HG02588 (cell line): ENCODE results near the gene FGD5.

ENCODE experiments used
- ATAC-seq: cut with Tn5 transposase; IDR thresholded peaks from one replicate; pipeline ENCODE4 v1.9.1; 2021; ENCODE audit warnings: mild to moderate bottlenecking, moderate library complexity; ENCODE audit not compliant: unreplicated experiment

FGD5 gene

GRCh38 chr3:14870783-14871060, 52.0 kb downstream of the FGD5 start:
- ATAC-seq, result no peak

DNA sequence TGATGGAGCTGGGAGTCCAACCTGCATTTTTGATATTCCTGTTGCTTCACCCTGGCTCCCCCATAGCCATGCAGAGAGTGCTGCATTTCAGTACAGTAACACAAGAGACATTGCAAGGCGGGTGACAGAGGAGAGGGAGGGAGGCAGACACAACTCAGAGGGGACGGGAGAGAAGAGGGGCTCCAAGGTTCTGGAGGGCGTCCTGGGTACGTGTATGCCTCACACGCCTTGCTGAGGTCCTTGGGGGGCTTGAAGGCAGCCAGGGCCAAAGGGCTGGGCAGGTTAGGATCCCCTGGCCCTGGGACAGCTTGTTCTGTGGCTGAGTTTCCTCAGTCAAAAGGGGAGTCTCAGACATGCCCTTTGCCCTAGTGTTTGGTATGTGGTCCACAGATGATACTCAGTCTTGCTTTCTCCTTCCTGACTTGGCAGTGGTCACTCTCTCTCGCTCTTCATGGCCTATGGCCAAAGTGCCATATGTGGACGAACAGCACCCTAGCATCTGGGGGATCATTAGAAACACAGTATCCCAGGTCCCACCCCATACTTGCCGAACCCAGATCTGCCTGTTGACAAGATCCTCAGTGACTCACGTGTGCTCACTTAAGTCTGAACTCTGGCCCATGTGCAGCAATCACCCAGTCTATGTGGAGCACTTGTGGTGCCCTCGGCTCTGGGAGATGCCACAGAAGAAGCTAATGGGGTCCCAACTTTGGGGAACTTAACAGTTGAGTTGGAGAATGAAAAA, 52.9 kb downstream of the FGD5 start:
- ATAC-seq, result no peak

DNA sequence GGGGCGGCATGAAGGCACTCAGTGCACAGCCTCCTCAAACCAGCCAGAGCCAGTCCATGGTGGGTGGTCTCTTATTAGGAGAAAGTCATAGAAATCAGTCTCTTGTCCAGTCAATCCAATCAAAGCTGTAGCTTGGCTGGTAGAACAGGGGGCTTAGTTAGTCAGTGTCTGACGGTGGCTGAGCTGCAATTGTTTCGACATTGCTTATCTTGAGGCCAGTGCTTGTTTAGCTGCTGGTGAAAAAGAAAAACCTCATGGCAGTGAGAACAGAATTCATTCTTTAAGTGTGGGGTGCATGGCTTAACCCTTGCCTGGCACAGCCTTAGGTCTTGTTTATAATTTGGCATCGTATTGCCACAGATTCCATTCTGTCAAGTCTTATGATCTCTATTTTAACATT, 53.9 kb downstream of the FGD5 start:
- ATAC-seq, result no peak

DNA sequence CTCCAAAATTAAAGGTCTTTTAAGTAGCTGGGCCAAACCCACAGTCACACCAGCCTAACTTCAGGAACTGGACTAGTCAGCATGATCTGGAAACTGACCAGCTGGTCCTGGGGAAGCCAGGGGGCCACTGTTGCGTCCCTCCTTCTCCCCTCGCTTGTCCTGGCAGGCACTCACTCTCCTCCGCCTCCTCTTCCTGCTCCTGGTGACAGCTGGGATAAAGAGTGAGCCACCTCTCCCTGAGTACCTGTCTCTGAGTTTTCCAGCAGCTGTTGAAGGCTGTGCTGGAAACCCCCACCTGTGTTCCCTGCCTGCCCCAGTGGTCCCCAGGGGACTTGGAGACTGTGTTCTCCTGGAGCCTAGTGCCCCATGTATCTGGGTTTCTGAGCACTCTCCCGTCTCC, 56.0 kb downstream of the FGD5 start:
- no peak for ATAC-seq

GRCh38 chr3:14875411-14876175, 56.8 kb downstream of the FGD5 start:
- ATAC-seq, result no peak

GRCh38 chr3:14876921-14877333, 58.2 kb downstream of the FGD5 start:
- ATAC-seq, result no peak

GRCh38 chr3:14877469-14877868, 58.7 kb downstream of the FGD5 start:
- no peak for ATAC-seq

DNA sequence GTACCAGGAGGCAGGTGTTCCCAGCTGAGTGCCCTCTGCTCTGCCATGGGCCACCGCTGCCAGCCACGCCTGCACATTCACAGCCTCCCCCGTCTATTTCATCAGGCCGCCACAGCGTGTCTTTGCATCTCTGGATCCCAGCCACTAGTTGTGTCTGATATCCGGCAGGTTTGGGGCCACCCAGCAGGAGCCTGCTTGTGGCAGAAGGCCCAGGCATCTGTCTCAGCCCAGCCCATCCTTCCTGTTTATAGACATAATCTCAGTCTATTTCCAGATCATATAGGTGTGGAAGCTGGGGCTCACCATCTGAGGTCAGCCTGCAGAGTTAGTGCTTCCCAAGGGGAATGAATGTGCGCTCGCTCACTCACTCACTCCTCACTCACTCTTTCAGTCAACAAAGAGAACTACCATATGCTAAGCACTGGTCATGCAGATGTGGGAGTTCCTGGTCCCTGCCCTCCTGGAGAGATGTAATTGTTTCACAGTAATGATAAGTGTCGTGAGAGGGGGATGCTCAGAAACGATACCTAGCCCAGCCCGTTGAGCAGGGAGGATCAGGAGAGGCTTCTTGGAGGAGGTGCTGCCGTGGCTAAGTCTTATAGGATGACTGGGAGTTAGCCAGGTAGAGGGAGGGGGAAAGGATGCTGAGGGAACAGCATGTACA, 60.6 kb downstream of the FGD5 start:
- ATAC-seq, result no peak

- ATAC-seq, result no peak
These were observed 61.8 kb downstream of the FGD5 start for GRCh38 chr3:14880447-14881106.

DNA sequence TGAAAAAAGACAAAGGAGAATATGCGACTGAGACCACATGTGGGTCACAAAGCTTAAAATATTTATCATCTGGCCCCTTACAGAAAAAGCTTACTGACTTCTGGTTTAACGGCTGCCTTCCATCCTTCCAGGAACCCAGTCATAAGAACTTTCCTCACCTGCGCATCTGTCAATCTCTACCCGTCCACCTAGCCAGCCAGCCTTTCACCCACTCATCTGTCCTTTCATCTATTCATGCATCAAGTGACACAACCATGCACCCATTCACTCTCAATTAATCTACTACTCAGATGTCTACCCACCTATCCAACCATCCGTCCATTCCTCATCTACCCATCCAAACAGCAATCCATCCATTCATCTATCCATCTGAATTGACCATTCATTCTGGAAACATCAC, 64.5 kb downstream of the FGD5 start:
- no peak for ATAC-seq

GRCh38 chr3:14884665-14885064, 65.9 kb downstream of the FGD5 start:
- no peak for ATAC-seq

- ATAC-seq, result no peak
These were observed 66.5 kb downstream of the FGD5 start for GRCh38 chr3:14885307-14885706.

DNA sequence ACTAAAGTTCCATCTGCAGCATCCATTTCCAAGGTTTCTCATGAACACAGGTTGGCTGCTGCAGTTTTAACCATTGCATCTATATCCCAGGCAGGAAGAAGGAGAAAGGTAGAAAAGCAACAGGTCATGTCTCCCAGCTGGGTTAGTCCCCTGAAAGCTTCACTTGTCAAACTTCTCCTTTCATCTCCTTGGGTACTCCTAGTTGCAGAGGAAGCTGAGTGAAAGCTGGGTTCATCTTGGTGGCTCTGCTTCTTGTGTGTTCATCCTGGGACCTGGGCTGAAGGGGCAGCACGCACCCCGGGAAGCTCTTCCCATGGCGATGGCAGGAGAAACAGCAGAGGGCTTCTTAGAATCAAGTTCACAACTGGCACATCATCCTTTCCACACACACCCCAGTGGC, 67.3 kb downstream of the FGD5 start:
- ATAC-seq, result no peak

GRCh38 chr3:14889205-14889604, 70.4 kb downstream of the FGD5 start:
- ATAC-seq, result no peak

- ATAC-seq, result no peak
These were observed 71.2 kb downstream of the FGD5 start for GRCh38 chr3:14889943-14890342.

- no peak for ATAC-seq
These were observed 71.7 kb downstream of the FGD5 start for GRCh38 chr3:14890476-14890875.

GRCh38 chr3:14891135-14892132, 72.7 kb downstream of the FGD5 start:
- no peak for ATAC-seq

DNA sequence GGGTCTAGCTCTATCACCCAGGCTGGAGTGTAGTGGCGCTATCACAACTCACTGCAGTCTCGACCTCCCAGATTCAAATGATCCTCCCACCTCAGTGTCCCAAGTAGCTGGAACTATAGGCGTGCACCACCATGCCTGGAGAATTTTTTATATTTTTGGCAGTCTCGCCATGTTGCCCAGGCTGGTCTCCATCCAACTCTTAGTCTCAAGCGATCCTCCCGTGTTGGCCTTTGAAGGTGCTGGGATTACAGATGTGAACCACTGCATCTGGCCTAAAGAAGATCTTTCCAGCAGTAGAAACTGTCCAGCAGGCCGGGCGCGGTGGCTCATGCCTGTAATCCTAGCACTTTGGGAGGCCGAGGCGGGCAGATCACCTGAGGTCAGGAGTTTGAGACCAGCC, 73.5 kb downstream of the FGD5 start:
- no peak for ATAC-seq

GRCh38 chr3:14894085-14894484, 75.3 kb downstream of the FGD5 start:
- no peak for ATAC-seq

GRCh38 chr3:14897266-14897665, 78.5 kb downstream of the FGD5 start:
- ATAC-seq, result no peak
